HepG2 (cell line): ENCODE data around the gene PYCARD. TPM values are rescaled to one million over a fixed set of nuclear protein-coding genes. Genes with fewer than 3 reads are reported as not detected.

Experiments
- ATAC-seq: fragments of 200-7000 bp; cut with Tn5 transposase; 3 replicates; pipeline ENCODE4 v1.9.1; 2020; ENCODE audit warnings: mild to moderate bottlenecking, moderate library complexity
- BruUV-seq: library from RNA; stranded (reverse); fragments of 400-500 nt; replicated peaks from 2 replicates; lab custom pipeline; 2021; lab: Mats Ljungman, UMichigan
- CTCF ChIA-PET: fragments of 300-600 bp; formaldehyde crosslinking; extraction: SDS; loops from one replicate; lab custom pipeline; 2021; ENCODE audit warnings: low total read pairs, inconsistent platforms, low intra/inter-chr PET ratio; lab: Yijun Ruan, JAX
- POLR2A ChIA-PET: fragments of 350-600 bp; sonication (Branson Sonifier 250); formaldehyde crosslinking; loops from one replicate; lab custom pipeline; 2020; ENCODE audit warnings: antibody characterized with exemption, inconsistent platforms; lab: Yijun Ruan, JAX
- DNase-seq: peaks from one replicate; pipeline ENCODE4 v3.0.0-alpha.2; 2015; ENCODE audit warnings: low spot score
- FAIRE-seq: peaks from 3 replicates; lab custom pipeline; 2011; peaks lifted over from hg19 to GRCh38; lab: Jason Lieb, UNC
- H2AFZ ChIP-seq: one replicate; pipeline ENCODE4 v1.6.1; 2011; ENCODE audit warnings: low read length, inconsistent platforms
- H3K27ac ChIP-seq: fragments of 300-600 bp; 3 replicates; pipeline ENCODE4 v1.8.0; 2011; ENCODE audit warnings: mixed run types, mild to moderate bottlenecking, mixed read lengths, low read length, inconsistent platforms; ENCODE audit not compliant: insufficient read depth; ENCODE audit errors: extremely low read length
- H3K27me3 ChIP-seq, 2 experiments: fragments of 200-600 bp in 1 of 2; 2 replicates in 1 of 2; 3 replicates in 1 of 2; pipeline versions ENCODE4 v1.6.0 to v1.8.0; 2011; ENCODE audit warnings: low read length in 2 of 2, mild to moderate bottlenecking in 2 of 2, moderate library complexity in 2 of 2, inconsistent platforms in 1 of 2; ENCODE audit not compliant: insufficient read depth in 2 of 2, control insufficient read depth in 1 of 2
- H3K36me3 ChIP-seq, 2 experiments: fragments of 200-600 bp in 1 of 2; replicated peaks in 1 of 2; 2 replicates in 1 of 2; 3 replicates in 1 of 2; pipeline versions ENCODE4 v1.5.1 to v1.8.0; 2011; ENCODE audit warnings: low read length in 2 of 2, inconsistent platforms in 1 of 2; ENCODE audit not compliant: insufficient read depth in 2 of 2, control insufficient read depth in 1 of 2
- H3K4me1 ChIP-seq: 2 replicates; pipeline ENCODE4 v1.5.1; 2012; ENCODE audit warnings: low read length, inconsistent platforms; ENCODE audit not compliant: insufficient read depth
- H3K4me2 ChIP-seq: 2 replicates; pipeline ENCODE4 v1.6.0; 2011; ENCODE audit warnings: low read depth, low read length, inconsistent platforms
- H3K4me3 ChIP-seq, 3 experiments: fragments of 200-600 bp in 1 of 3; sonication (generic), shearing (Covaris generic) in 1 of 3; replicated peaks in 1 of 3; 2 replicates each; pipeline ENCODE4 v1.5.1; 2011 to 2016; ENCODE audit warnings: low read length in 3 of 3, inconsistent platforms in 2 of 3, low read depth in 2 of 3, mild to moderate bottlenecking in 2 of 3, control low read depth in 1 of 3, mixed read lengths in 1 of 3; ENCODE audit not compliant: insufficient read depth in 1 of 3
- H3K79me2 ChIP-seq: one replicate; pipeline ENCODE4 v1.6.1; 2011; ENCODE audit warnings: low read length, inconsistent platforms; ENCODE audit not compliant: insufficient read depth
- H3K9ac ChIP-seq: 2 replicates; pipeline ENCODE4 v1.6.0; 2011; ENCODE audit warnings: mild to moderate bottlenecking, low read depth, low read length, inconsistent platforms; ENCODE audit not compliant: insufficient read depth
- H3K9me3 ChIP-seq: 2 replicates; pipeline ENCODE4 v1.5.1; 2012; ENCODE audit warnings: mild to moderate bottlenecking, low read length
- H4K20me1 ChIP-seq: 2 replicates; pipeline ENCODE4 v1.6.0; 2011; ENCODE audit warnings: inconsistent platforms, mild to moderate bottlenecking, low read length, moderate library complexity; ENCODE audit not compliant: insufficient read depth
- HDAC2 ChIP-seq: sonication (generic); formaldehyde crosslinking; IDR thresholded peaks from 2 replicates; pipeline ENCODE4 v1.4.0; 2020; ENCODE audit warnings: missing genetic modification reagents
- HNRNPK ChIP-seq: fragments of 200-400 bp; formaldehyde crosslinking; IDR thresholded peaks from 2 replicates; pipeline ENCODE4 v1.6.1; 2018; ENCODE audit warnings: low read length, low read depth, moderate library complexity, mild to moderate bottlenecking; ENCODE audit not compliant: poor library complexity, severe bottlenecking
- HOXD1 ChIP-seq: sonication (generic); formaldehyde crosslinking; IDR thresholded peaks from 2 replicates; pipeline ENCODE4 v1.5.0; 2020; ENCODE audit warnings: missing genetic modification reagents
- KLF11 ChIP-seq: IDR thresholded peaks from 2 replicates; pipeline ENCODE4 v1.6.1; 2016; ENCODE audit warnings: missing compliant biosample characterization
- MIXL1 ChIP-seq: IDR thresholded peaks from 2 replicates; pipeline ENCODE4 v1.6.1; 2016
- POLR2A ChIP-seq, 2 experiments: IDR thresholded peaks; 2 replicates each; pipeline ENCODE4 v1.6.1; 2011; ENCODE audit warnings: low read depth in 2 of 2, low read length in 2 of 2, mild to moderate bottlenecking in 1 of 2, moderate library complexity in 1 of 2; ENCODE audit not compliant: insufficient read depth in 1 of 2
- PRMT3 ChIP-seq: sonication (generic); formaldehyde crosslinking; IDR thresholded peaks from 2 replicates; pipeline ENCODE4 v1.8.1; 2022; ENCODE audit warnings: low read depth, mild to moderate bottlenecking, moderate library complexity, missing genetic modification reagents, borderline replicate concordance
- SMAD9 ChIP-seq: sonication (generic); formaldehyde crosslinking; IDR thresholded peaks from 2 replicates; pipeline ENCODE4 v1.5.1; 2020; ENCODE audit warnings: mild to moderate bottlenecking, missing genetic modification reagents
- ZNF567 ChIP-seq: sonication (generic); formaldehyde crosslinking; IDR thresholded peaks from 2 replicates; pipeline ENCODE4 v1.8.1; 2023; ENCODE audit warnings: mild to moderate bottlenecking, missing genetic modification reagents, borderline replicate concordance
- WGBS: methylation state at CpG from one replicate; pipeline ENCODE4 v1.1.6; 2017; ENCODE audit warnings: low lambda C conversion rate; 5-methylcytosine and 5-hydroxymethylcytosine counted together
- in situ Hi-C: cut with HindIII; loops from 2 replicates; pipeline ENCODE4 v1.10.0; 2017; ENCODE audit warnings: low pct_unique_long_range_greater_than_20kb; ENCODE audit not compliant: extremely low pct_ligation_motif_present
- intact Hi-C: fragments of 100-400 bp; cut with micrococcal nuclease; formaldehyde crosslinking; loops from one replicate; pipeline ENCODE4 v1.10.0; 2022; ENCODE audit not compliant: unreplicated experiment
- polyA plus RNA-seq, 8 experiments: library from polyadenylated mRNA; depleted of rRNA in 3 of 8; stranded (reverse) in 7 of 8; unstranded in 1 of 8; fragments of >200 nt; fragmentation: Illumina TruSeq in 4 of 8; extraction: Trizol in 4 of 8; gene quantifications; 2 replicates each; pipeline versions ENCODE4 v1.2.1 to v1.2.3, GENCODE V29; 2011 to 2016; ENCODE audit warnings: low read depth in 4 of 8, missing spikeins in 1 of 8, mixed read lengths in 1 of 8; ENCODE audit not compliant: insufficient read depth in 1 of 8
- total RNA-seq, 5 experiments: library from RNA; depleted of rRNA; stranded (reverse); fragments of >200 nt; fragmentation: Illumina TruSeq; extraction: Trizol; gene quantifications; 2 replicates each; pipeline ENCODE4 v1.2.3, GENCODE V29; 2016; ENCODE audit warnings: low read depth in 1 of 5
- TF ChIP-seq, protein P1 (sequence below), 2 experiments: sonication (generic) in 1 of 2; formaldehyde crosslinking in 1 of 2; IDR thresholded peaks; 2 replicates each; pipeline versions ENCODE4 v1.4.0 to v1.6.1; 2018 to 2020; ENCODE audit warnings: missing genetic modification reagents in 2 of 2, borderline replicate concordance in 1 of 2, low read depth in 1 of 2, mild to moderate bottlenecking in 1 of 2, missing biosample characterization in 1 of 2

Gene PYCARD
- total and polyA plus RNA-seq, 2 of the 13 experiments (the other 11 are each of a cell fraction or from before 2014, with no cell fraction given), result 4.8 to 9.2 TPM

DNA sequence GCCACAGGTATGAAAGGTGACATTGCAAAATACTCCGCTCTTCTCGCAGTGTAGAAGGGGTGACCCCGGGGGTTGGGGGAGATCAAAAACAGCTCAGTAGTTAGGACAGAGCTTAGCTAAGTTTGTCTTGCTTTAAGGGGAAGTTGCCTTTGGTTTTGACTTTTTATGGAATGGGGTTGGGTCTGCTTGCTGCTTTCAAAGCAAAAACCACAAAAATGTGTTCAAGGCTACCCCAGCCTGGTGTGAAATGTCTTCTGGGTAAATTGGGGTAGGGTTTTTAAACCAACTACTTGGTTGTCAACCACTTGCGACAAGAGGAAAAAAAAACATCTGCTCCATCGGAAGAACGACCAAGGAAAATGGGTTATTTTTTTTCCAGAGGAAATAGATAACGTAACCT lies 16.4 kb downstream of the PYCARD start:
- CTCF ChIA-PET, result no interaction called here
- in situ Hi-C loops, result no loop called here
- peaks cover 92% of the 10 kb centered on the region for H4K20me1 ChIP-seq
- H3K27me3 ChIP-seq, result no peaks in the 10 kb centered on the region; a peak in 1 of 5 replicates
- H3K9ac ChIP-seq, result no peak overlapping the region
- H3K9me3 ChIP-seq, result no peaks in the 10 kb centered on the region
- TF ChIP-seq POLR2A (IDR thresholded peaks at IDR 0.05; ENCODE audit: insufficient read depth in 1 of 2, low read depth in 2 of 2, low read length in 2 of 2) (peak in 1 of 2 experiments; percentile 39; a peak in 1 of 4 replicates), HOXD1 (CRISPR knock-in tag) (no peak), KLF11 (no peak), SMAD9 (CRISPR knock-in tag) (no peak)
- FAIRE-seq (no peak), ATAC-seq (no peak), DNase-seq (no peak)
- POLR2A ChIA-PET, result no interaction called here
- H3K27ac ChIP-seq, result no peak overlapping the region
- 95% methylated on average over 7 of the region's 7 CpGs for WGBS
- no peak overlapping the region for H3K4me3 ChIP-seq
- H3K36me3 ChIP-seq, result peaks cover 57 to 94% of the 10 kb centered on the region in 2 experiments
- H3K4me1 ChIP-seq, result peaks cover 50% of the 10 kb centered on the region
- H3K79me2 ChIP-seq, result peaks cover 52% of the 10 kb centered on the region
- intact Hi-C loops, result no loop called here
- H3K4me2 ChIP-seq, result no peak overlapping the region
- no peak overlapping the region for H2AFZ ChIP-seq
- no TSS peak for BruUV-seq

DNA sequence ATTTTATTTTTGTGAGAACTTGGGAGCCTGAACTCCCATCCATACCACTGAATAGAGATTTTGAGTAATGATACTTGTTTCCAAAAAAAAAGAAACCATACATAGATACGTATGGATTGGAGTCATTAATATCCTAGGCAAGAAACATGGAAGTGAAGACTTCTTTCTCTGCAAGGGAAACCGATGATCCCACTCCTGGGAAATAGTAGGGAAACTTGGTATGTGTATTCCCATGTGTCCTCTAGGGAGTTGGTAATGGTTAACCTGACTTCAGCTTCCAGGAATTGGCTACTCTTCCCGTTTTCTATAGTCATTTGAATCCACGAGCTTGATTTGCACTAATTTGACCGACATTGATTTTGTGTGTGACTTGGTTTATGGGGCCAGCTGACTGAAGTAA lies 17.2 kb downstream of the PYCARD start:
- 93% methylated on average over 5 of the region's 5 CpGs for WGBS
- ChIA-PET POLR2A (no interaction called here), CTCF (no interaction called here)
- H3K4me1 ChIP-seq, result peaks cover 50% of the 10 kb centered on the region
- H3K4me3 ChIP-seq, result no peak overlapping the region
- H3K4me2 ChIP-seq, result no peak overlapping the region
- H3K36me3 ChIP-seq, result peaks cover 53 to 85% of the 10 kb centered on the region in 2 experiments
- no peak overlapping the region for H3K9ac ChIP-seq
- no peaks in the 10 kb centered on the region for H3K9me3 ChIP-seq
- no TSS peak for BruUV-seq
- DNase-seq (no peak), FAIRE-seq (no peak)
- in situ Hi-C loops, result no loop called here
- no peak overlapping the region for H3K27ac ChIP-seq
- no peak overlapping the region for H2AFZ ChIP-seq
- H3K27me3 ChIP-seq, result no peaks in the 10 kb centered on the region; a peak in 1 of 5 replicates
- TF ChIP-seq, protein P1, sequence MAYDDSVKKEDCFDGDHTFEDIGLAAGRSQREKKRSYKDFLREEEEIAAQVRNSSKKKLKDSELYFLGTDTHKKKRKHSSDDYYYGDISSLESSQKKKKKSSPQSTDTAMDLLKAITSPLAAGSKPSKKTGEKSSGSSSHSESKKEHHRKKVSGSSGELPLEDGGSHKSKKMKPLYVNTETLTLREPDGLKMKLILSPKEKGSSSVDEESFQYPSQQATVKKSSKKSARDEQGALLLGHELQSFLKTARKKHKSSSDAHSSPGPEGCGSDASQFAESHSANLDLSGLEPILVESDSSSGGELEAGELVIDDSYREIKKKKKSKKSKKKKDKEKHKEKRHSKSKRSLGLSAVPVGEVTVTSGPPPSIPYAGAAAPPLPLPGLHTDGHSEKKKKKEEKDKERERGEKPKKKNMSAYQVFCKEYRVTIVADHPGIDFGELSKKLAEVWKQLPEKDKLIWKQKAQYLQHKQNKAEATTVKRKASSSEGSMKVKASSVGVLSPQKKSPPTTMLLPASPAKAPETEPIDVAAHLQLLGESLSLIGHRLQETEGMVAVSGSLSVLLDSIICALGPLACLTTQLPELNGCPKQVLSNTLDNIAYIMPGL (CRISPR knock-in tag; IDR thresholded peaks at IDR 0.05; ENCODE audit: borderline replicate concordance in 1 of 2, low read depth in 1 of 2), result no peak
- TF ChIP-seq PRMT3 (CRISPR knock-in tag) (0 out of 2 replicates have a peak, but pooled peaks have one; percentile 43), HNRNPK (no peak), MIXL1 (CRISPR knock-in tag) (no peak), HDAC2 (CRISPR knock-in tag) (no peak), ZNF567 (CRISPR knock-in tag) (no peak)
- TF ChIP-seq, all 625 proteins: peak for 1
- ATAC-seq, result no peak
- Histone ChIP-seq H3K79me2 (peaks cover 61% of the 10 kb centered on the region), H4K20me1 (peaks cover 90% of the 10 kb centered on the region)
- intact Hi-C loops, result no loop called here
